ENCODE measurements around the gene CLRN2.
"Not testable (repeated sequence)": the region's sequence is repeated elsewhere in the genome, so short reads cannot be mapped to it uniquely, and the experiment has no call there.

The CLRN2 gene

GRCh38 chr4:17510582-17510981 lies 4.4 kb upstream of the CLRN2 start:
- DNase-seq, result no peak

GRCh38 chr4:17511051-17511450 lies 3.9 kb upstream of the CLRN2 start:
- no peak for DNase-seq

- peak; percentile 17 for DNase-seq
Observed at GRCh38 chr4:17511509-17511949, 3.4 kb upstream of the CLRN2 start.

- peak; percentile 70 for DNase-seq
Observed at GRCh38 chr4:17511950-17512795, 2.8 kb upstream of the CLRN2 start, which contains the start of gene QDPR. Gene QDPR, minus strand, starts transcription at chr4:17512090. Its CDS starts 36 bp downstream, at chr4:17512054.

GRCh38 chr4:17512973-17513665 lies 1.8 kb upstream of the CLRN2 start:
- DNase-seq, result no peak

DNA sequence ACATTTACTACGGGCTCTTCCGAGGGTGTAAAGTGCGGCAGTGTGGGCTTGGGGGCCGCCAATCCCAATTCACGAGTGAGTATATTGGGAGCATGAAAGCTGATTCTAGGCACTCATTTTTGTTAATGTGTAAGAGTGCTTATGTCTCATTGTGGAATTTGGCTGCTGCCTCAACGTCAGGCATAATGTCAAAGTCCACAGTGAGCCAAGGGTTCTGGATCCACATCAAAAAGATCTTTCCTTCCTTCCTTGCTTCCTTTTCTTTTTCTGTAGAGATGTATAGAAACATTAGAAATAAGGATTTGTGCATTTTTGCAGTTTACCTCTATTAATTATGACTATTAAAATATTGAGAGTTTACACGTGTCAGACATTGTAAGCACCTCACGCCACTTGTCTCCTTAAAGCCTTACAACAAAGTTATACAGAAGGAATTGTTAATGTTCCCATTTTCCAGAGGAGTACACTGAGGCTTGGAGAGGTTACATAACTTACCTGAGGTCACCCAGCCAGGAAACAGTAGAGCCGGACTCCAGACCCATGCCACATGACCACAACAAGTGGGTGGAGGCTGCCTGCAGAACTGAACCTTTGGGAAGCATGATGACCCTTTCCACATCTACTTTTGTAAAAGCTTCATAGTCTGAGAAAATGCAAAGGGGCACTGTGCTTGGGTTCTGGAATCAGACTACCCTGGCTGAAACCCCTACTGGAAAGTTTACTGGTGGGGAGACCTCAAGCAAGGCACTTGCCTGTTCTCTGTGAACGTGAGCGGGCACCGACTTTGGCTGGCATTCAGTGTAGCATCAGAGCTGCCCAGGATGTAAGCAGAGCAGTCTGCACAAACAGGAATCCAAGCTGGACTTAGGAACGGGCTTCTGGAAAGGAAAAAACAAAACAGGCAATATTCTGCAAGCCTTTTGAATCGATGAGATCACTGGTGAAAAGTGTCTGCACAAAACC lies 761 bp downstream of the CLRN2 start:
- no peak for DNase-seq

- DNase-seq, result no peak
Observed at GRCh38 chr4:17516980-17517379, 2.0 kb downstream of the CLRN2 start.

DNA sequence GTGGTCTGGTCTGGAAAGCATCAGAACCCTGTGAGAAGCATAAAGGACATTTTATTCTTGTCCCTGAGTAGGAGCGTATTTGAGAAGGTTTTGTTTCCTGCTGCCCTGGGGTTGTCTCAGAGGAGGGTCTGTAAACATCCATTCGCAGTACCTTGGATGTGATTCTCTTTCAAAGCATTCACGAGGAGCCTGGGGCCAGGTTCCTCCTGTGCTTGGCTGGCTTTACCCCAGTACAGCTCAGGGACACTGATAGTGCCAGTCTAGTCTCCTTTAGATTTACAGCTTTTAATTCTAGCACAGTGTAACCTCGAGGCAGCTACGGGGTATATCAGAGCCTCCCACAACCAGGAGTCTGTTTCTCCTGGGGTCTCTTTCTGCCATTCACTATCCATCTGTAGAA lies 2.7 kb downstream of the CLRN2 start:
- no peak for DNase-seq

- DNase-seq, result no peak
Observed at GRCh38 chr4:17521595-17521994, 6.6 kb downstream of the CLRN2 start.

- no peak for DNase-seq
Observed at GRCh38 chr4:17523662-17524061, 8.7 kb downstream of the CLRN2 start.

GRCh38 chr4:17526695-17527477 lies 11.9 kb downstream of the CLRN2 start:
- no peak for DNase-seq

GRCh38 chr4:17528551-17529165 lies 13.7 kb downstream of the CLRN2 start:
- no peak for DNase-seq

GRCh38 chr4:17531538-17532285 lies 16.7 kb downstream of the CLRN2 start:
- DNase-seq, result no peak

- no peak for DNase-seq
Observed at GRCh38 chr4:17534705-17535104, 19.7 kb downstream of the CLRN2 start.

GRCh38 chr4:17535242-17535641 lies 20.3 kb downstream of the CLRN2 start:
- no peak for DNase-seq

DNA sequence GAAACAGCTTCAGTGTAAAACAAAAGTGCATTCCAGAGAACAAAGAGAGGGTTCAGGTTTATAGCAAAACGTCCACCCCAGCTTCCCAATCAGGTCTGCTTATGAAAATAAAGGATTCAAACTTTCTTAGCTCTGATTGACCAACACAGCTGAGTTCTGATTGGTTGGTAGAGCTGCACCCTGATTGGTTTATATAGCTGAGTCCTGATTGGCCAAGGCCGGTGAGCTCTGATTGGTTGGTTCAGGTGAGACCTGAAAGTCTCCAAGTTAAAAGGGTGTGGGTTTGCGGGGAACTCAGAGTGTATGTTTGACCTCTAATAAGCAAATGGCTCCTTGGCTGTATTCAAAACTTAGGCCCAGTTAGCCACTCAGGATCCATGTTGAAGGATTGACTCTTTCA lies 20.9 kb downstream of the CLRN2 start:
- no peak for DNase-seq

DNA sequence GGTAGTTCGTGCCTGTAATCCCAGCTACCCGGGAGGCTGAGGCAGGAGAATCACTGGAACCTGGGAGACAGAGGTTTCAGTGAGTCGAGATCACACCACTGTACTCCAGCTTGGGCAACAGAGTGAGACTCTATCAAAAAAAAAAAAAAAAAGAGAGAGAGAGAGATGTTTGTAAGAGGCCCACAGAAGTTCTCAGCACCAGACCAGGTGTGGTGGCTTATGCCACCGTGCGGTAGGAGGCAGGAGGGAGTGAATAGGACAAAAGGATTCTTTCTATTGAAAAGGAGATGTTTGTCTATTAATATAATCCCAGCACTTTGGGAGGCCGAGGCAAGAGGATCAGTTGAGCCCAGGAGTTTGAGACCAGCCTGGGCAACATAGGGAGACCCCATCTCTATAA lies 22.1 kb downstream of the CLRN2 start:
- not testable (repeated sequence) for DNase-seq

- DNase-seq, result peak; percentile 24
Observed at GRCh38 chr4:17544205-17544604, 29.2 kb downstream of the CLRN2 start.

DNA sequence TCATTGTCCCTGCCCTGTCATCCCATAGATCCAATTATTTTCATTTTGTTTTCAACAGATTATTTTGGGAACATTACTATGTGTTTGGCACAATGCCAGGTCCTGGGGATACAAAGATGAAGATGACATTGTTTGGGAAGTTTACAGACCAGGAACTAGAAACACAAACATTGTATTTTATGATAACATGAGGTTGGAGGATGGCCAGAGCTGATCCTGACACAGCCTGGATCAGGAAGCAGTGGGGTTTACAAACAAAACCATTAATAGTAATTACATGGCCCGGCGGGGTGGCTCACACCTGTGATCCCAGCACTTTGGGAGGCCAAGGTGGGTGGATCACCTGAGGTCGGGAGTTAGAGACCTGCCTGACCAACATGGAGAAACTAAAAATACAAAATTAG lies 29.9 kb downstream of the CLRN2 start:
- DNase-seq, result peak; percentile 17

DNA sequence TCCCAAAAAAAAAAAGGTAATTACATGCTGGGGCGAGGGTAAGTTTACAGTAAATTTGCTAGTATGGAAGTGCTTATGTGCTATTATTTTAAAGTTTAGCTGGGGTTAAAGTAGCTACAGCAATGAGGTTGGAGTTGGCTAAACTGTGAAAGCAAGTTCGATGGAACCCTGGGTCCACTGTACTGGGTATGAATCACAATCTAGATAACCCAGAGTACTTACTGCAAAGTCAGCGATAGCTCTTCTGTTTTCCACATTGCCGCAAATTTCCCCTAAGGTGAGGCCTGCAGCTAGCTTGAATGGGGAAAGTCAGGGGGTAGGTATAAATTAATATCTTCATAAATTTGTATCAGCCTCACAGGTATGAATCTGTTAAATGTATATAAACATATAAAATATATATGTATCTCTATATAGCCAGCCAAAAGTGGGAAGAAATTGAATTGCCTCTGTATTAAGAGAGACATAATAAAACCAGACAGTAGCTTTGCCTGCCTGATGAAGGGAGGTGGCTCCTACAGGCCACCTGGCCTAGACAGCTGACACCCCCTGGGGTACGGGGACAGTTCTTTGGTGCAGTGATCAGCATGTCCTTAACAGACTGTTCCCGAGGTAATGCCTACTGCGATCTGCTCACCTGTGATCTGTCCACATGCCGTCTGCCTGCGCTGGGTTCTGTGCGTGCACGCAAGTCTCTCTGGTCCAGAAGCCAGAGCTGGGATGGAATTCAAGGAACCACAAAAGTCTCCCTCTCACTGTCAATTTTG lies 30.6 kb downstream of the CLRN2 start:
- no peak for DNase-seq
